Stimulated activated naive CD8-positive, alpha-beta T cell treated with anti-CD3 and anti-CD28 coated beads, Interleukin-15, Interleukin-2, amounts not matched to agents 100 ng/mL and 50 ng/mL, for 24 hours (primary cell): ENCODE results near the gene KRTAP4-11.
"Not testable (repeated sequence)": the region's sequence is repeated elsewhere in the genome, so short reads cannot be mapped to it uniquely, and the experiment has no call there.

Experiments
- H3K27ac Mint-ChIP-seq: one replicate; pipeline ENCODE4 v1.8.0; 2021; ENCODE audit warnings: mild to moderate bottlenecking, mixed read lengths
- H3K27me3 Mint-ChIP-seq: one replicate; pipeline ENCODE4 v1.8.0; 2021; ENCODE audit warnings: mixed read lengths
- H3K36me3 Mint-ChIP-seq: one replicate; pipeline ENCODE4 v1.8.0; 2021; ENCODE audit warnings: low read depth, mixed read lengths
- H3K4me1 Mint-ChIP-seq: one replicate; pipeline ENCODE4 v1.8.0; 2021; ENCODE audit warnings: low read depth, mixed read lengths
- H3K4me3 Mint-ChIP-seq: one replicate; pipeline ENCODE4 v1.8.0; 2021; ENCODE audit warnings: mild to moderate bottlenecking, mixed read lengths
- H3K9me3 Mint-ChIP-seq: one replicate; pipeline ENCODE4 v1.8.0; 2021; ENCODE audit warnings: mixed read lengths

The KRTAP4-11 gene

DNA sequence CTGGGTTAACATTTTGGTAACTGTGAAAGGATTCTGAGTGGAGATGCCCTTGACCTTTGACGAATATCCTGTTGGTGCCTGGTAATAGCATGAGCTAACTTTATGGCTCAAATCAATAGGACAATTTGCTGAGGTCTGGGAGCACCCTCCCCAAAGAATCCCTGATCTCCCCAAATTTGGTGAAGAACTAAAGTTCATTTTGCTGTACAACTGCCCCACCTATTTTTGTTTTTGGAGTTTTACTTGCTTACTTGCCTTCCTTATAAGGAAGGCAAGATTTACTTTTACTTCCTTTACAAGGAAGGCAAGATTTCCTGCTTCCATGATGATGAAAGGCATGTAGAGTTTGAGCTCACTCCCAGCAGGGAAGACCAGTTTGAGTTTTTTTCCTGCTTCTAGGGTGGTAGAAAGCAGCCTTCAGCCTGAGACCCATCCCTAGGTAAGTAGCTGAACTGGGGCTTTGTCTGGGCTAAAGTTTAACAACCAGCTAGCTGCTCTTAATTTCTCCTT is 10.2 kb downstream of the KRTAP4-11 start:
- H3K36me3 Mint-ChIP-seq = peaks cover 8% of the 10 kb centered on the region
- H3K27ac Mint-ChIP-seq = no peak overlapping the region
- peaks cover 19% of the 10 kb centered on the region for H3K4me1 Mint-ChIP-seq
- peaks cover 6% of the 10 kb centered on the region for H3K27me3 Mint-ChIP-seq
- H3K9me3 Mint-ChIP-seq = peaks cover 5% of the 10 kb centered on the region
- H3K4me3 Mint-ChIP-seq = no peak overlapping the region

- not testable (repeated sequence) for H3K27me3 Mint-ChIP-seq, H3K36me3 Mint-ChIP-seq
These were observed 12.8 kb downstream of the KRTAP4-11 start, which contains the start of gene KRTAP4-9 for GRCh38 chr17:41105347-41105746. KRTAP4-9 (plus strand) TSS chr17:41105389; CDS start chr17:41105389, 0 bp downstream.

GRCh38 chr17:41104386-41105038 is 13.7 kb downstream of the KRTAP4-11 start:
- H3K4me1 Mint-ChIP-seq = peaks cover 24% of the 10 kb centered on the region
- not testable (repeated sequence) for H3K27me3 Mint-ChIP-seq, H3K36me3 Mint-ChIP-seq, H3K4me3 Mint-ChIP-seq, H3K27ac Mint-ChIP-seq, H3K9me3 Mint-ChIP-seq

More at GRCh38 chr17:41105347-41105746, 12.8 kb downstream of the KRTAP4-11 start, which contains the start of gene KRTAP4-9:
- not testable (repeated sequence) for H3K4me3 Mint-ChIP-seq, H3K27ac Mint-ChIP-seq, H3K9me3 Mint-ChIP-seq
- H3K4me1 Mint-ChIP-seq = peaks cover 21% of the 10 kb centered on the region

DNA sequence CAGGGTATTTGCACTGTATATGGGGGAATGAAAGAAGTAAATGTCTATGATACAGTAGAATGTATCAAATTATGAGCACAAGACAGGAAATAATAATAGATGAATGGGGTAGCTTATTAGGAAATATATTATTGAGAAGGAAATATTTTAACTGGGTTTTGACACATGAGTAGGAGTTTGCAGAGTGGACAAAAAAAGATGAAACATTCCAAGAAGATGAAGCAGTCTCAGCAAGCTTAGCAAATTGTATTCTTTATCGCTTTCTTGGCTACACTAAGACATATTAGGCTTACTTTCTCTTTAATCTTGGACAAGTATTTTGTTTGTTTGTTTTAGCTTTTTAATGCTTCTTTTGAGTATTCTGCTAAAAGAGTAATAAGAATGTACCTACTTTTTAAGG is 14.3 kb downstream of the KRTAP4-11 start:
- no peak overlapping the region for H3K4me3 Mint-ChIP-seq
- H3K27me3 Mint-ChIP-seq = peaks cover 6% of the 10 kb centered on the region
- no peaks in the 10 kb centered on the region for H3K9me3 Mint-ChIP-seq
- peaks cover 22% of the 10 kb centered on the region for H3K4me1 Mint-ChIP-seq
- no peaks in the 10 kb centered on the region for H3K36me3 Mint-ChIP-seq
- H3K27ac Mint-ChIP-seq = no peak overlapping the region

DNA sequence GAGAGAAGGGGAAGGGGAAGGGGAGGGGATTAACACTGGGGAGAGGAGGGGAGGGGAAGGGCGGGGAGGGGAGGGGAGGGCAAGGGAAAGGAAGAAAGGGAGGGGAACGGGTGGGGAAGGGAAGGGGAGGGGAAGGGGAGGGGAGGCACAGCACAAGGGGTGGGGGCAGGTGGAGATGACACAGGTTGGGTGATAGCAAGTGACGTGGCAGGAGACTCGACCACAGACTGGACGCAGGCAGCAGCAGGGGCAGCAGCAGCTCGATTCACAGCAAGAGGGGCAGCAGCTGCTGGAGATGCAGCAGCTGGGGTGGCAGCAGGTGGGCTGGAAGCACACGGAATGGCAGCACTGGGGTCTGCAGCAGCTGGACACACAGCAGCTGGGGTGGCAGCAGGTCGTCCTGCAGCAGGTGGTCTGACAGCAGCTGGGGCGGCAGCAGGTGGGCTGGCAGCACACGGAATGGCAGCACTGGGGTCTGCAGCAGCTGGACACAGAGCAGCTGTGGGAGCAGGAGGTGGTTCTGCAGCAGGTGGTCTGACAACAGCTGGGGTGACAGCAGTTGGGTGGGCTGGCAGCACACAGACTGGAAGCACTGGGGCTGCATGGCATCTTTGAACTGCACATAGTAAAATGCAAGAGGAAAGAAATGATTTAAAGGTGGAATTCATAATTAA is 16.4 kb downstream of the KRTAP4-11 start, which contains the start of gene KRTAP4-16:
KRTAP4-16 (minus strand) TSS at position 624 of the 674 bp plus-strand sequence; CDS start at position 624, 0 bp downstream.
- H3K4me1 Mint-ChIP-seq = peaks cover 10% of the 10 kb centered on the region
- no peaks in the 10 kb centered on the region for H3K36me3 Mint-ChIP-seq
- no peaks in the 10 kb centered on the region for H3K9me3 Mint-ChIP-seq
- H3K27ac Mint-ChIP-seq = no peak within 1 kb of the TSS
- H3K4me3 Mint-ChIP-seq = no peak within 1 kb of the TSS
- H3K27me3 Mint-ChIP-seq = peaks cover 12% of the 10 kb centered on the region

GRCh38 chr17:41099682-41100480 is 18.3 kb downstream of the KRTAP4-11 start:
- H3K4me1 Mint-ChIP-seq = peaks cover 10% of the 10 kb centered on the region
- peaks cover 10% of the 10 kb centered on the region for H3K27me3 Mint-ChIP-seq
- H3K4me3 Mint-ChIP-seq, H3K9me3 Mint-ChIP-seq, H3K27ac Mint-ChIP-seq, H3K36me3 Mint-ChIP-seq: not testable (repeated sequence)

DNA sequence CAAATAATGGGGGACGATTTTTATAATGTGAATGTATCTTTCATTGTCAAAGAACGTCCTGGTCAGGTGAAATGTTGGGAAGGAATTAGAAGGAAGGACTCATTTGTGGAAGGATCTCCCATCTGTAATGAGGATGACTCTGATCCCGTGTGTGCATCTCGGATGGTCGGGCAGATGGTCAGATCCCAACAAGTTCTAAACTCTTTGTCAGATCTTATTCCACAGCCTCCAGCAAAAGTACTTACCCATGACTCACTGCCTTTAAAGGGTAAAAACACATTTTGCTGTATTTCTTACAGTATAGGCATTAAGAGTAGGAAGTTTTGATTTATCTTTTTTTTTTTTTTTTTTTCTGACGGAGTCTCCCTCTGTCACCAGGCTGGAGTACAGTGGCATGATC is 19.7 kb downstream of the KRTAP4-11 start:
- H3K27me3 Mint-ChIP-seq = peaks cover 10% of the 10 kb centered on the region

GRCh38 chr17:41098042-41098441 is 20.1 kb downstream of the KRTAP4-11 start, which contains the start of gene KRTAP4-8:
KRTAP4-8 (minus strand) TSS chr17:41098142; CDS start chr17:41098084, 58 bp downstream.
- Mint-ChIP-seq H3K27ac (no peak within 1 kb of the TSS), H3K4me1 (peaks cover 10% of the 10 kb centered on the region), H3K36me3 (no peaks in the 10 kb centered on the region), H3K27me3 (peaks cover 10% of the 10 kb centered on the region), H3K4me3 (no peak within 1 kb of the TSS), H3K9me3 (no peaks in the 10 kb centered on the region)

More for the DNA sequence above, 19.7 kb downstream of the KRTAP4-11 start:
- Mint-ChIP-seq H3K27ac (no peak overlapping the region), H3K4me1 (peaks cover 10% of the 10 kb centered on the region), H3K36me3 (no peaks in the 10 kb centered on the region), H3K9me3 (no peaks in the 10 kb centered on the region), H3K4me3 (no peak overlapping the region)

DNA sequence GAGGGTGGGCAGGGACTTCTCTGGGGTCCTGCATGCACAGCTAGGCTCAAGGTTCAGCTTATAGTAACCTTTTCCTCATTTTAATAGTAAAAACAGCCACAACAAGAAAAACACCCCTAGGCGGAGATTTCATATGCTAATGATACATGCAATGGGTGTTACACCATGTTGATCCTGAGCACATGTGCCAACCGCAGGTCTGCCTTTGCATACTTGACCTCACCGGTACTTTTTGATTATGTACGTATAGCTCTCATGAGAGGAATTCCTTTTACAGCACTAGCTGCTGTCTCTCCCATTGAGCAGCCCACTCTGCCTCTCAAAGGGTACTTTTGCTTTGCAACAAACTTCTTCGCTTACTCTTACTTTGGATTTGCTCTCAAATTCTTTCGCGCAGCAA is 22.1 kb downstream of the KRTAP4-11 start:
- H3K36me3 Mint-ChIP-seq = no peaks in the 10 kb centered on the region
- no peak overlapping the region for H3K27ac Mint-ChIP-seq
- peaks cover 10% of the 10 kb centered on the region for H3K27me3 Mint-ChIP-seq
- peaks cover 10% of the 10 kb centered on the region for H3K4me1 Mint-ChIP-seq
- no peak overlapping the region for H3K4me3 Mint-ChIP-seq
- no peaks in the 10 kb centered on the region for H3K9me3 Mint-ChIP-seq

- not testable (repeated sequence) for H3K27ac Mint-ChIP-seq, H3K9me3 Mint-ChIP-seq, H3K36me3 Mint-ChIP-seq, H3K27me3 Mint-ChIP-seq, H3K4me1 Mint-ChIP-seq, H3K4me3 Mint-ChIP-seq
These were observed 29.3 kb downstream of the KRTAP4-11 start for GRCh38 chr17:41088760-41089352.

- H3K4me1 Mint-ChIP-seq, H3K4me3 Mint-ChIP-seq, H3K9me3 Mint-ChIP-seq, H3K27ac Mint-ChIP-seq, H3K36me3 Mint-ChIP-seq: not testable (repeated sequence)
- peaks cover 13% of the 10 kb centered on the region for H3K27me3 Mint-ChIP-seq
These were observed 33.9 kb downstream of the KRTAP4-11 start, which contains the start of gene KRTAP4-7 for GRCh38 chr17:41084100-41084856. KRTAP4-7 (plus strand) TSS chr17:41084150; CDS start chr17:41084207, 57 bp downstream.

- peaks cover 13% of the 10 kb centered on the region for H3K27me3 Mint-ChIP-seq
- not testable (repeated sequence) for H3K9me3 Mint-ChIP-seq, H3K4me3 Mint-ChIP-seq, H3K36me3 Mint-ChIP-seq, H3K27ac Mint-ChIP-seq, H3K4me1 Mint-ChIP-seq
These were observed 34.7 kb downstream of the KRTAP4-11 start for GRCh38 chr17:41083427-41083826.

GRCh38 chr17:41082626-41083025 is 35.5 kb downstream of the KRTAP4-11 start:
- H3K4me3 Mint-ChIP-seq = no peak overlapping the region
- H3K9me3 Mint-ChIP-seq = no peaks in the 10 kb centered on the region
- H3K27me3 Mint-ChIP-seq = peaks cover 13% of the 10 kb centered on the region
- no peak overlapping the region for H3K27ac Mint-ChIP-seq
- H3K36me3 Mint-ChIP-seq = no peaks in the 10 kb centered on the region
- no peaks in the 10 kb centered on the region for H3K4me1 Mint-ChIP-seq

GRCh38 chr17:41076788-41077187 is 41.4 kb downstream of the KRTAP4-11 start:
- no peaks in the 10 kb centered on the region for H3K4me1 Mint-ChIP-seq
- no peak overlapping the region for H3K4me3 Mint-ChIP-seq
- H3K9me3 Mint-ChIP-seq = no peaks in the 10 kb centered on the region
- H3K27me3 Mint-ChIP-seq = peaks cover 12% of the 10 kb centered on the region
- no peak overlapping the region for H3K27ac Mint-ChIP-seq
- no peaks in the 10 kb centered on the region for H3K36me3 Mint-ChIP-seq
